CD4-positive, alpha-beta T cell treated with Interleukin-6 for 4 hours (primary cell): ENCODE measurements around the gene CECR2.
"Not testable (repeated sequence)": the region's sequence is repeated elsewhere in the genome, so short reads cannot be mapped to it uniquely, and the experiment has no call there.

Experiments used
- DNase-seq: peaks from one replicate; pipeline ENCODE4 v3.0.0-alpha.2; 2020; ENCODE audit warnings: mixed read lengths

CECR2 gene

DNA sequence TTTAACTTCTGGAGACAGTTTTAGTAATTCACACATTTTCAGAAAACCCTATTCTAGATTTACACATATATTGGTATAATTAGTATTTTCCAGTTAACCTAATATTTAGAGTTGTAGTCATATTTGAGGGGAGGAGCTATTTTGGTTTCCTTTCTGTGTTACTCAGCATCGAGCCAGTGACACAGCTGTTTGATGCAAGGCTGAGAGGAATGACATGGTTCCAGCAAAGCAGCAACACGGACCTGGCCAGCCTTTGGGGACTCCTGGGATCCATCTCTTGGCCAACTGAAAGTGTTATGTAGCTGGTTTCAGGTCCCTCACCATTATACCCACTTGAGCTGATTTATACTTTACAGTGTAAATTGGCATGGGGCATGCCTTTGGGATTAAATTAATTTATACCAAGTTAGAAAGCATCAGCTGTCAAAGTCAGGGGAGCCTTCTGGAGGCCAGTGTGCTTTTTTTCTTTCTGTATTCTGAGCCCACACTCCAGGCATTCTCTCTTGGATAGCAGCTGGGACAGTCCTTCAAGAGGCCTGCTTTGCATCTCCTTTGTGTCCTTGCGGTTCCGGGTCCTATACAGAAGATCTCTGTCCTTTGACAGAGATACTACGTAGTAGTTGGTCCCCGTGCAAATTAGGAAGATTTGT, 102.8 kb downstream of the CECR2 start:
- DNase-seq, result no peak

DNA sequence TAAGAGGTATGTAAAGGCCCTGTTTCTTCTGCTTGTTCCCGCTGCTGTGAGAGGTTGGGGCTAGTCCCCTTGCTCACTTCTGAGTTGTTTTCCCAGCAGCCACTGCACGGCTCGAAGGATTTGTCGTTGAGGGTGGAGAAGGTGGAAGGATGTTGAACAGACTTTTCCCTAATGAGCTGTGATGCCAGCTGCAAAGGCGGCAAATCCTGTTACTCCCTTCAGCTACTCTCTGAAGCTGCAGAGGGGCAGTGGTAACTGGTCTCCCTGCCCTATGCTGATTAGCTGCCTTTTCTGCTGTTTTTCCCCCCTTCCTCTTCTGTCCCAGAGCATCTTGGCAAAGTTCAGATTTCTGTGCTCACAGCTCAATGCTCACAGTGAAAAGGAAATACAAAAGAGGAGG, 103.7 kb downstream of the CECR2 start:
- DNase-seq, result no peak

DNA sequence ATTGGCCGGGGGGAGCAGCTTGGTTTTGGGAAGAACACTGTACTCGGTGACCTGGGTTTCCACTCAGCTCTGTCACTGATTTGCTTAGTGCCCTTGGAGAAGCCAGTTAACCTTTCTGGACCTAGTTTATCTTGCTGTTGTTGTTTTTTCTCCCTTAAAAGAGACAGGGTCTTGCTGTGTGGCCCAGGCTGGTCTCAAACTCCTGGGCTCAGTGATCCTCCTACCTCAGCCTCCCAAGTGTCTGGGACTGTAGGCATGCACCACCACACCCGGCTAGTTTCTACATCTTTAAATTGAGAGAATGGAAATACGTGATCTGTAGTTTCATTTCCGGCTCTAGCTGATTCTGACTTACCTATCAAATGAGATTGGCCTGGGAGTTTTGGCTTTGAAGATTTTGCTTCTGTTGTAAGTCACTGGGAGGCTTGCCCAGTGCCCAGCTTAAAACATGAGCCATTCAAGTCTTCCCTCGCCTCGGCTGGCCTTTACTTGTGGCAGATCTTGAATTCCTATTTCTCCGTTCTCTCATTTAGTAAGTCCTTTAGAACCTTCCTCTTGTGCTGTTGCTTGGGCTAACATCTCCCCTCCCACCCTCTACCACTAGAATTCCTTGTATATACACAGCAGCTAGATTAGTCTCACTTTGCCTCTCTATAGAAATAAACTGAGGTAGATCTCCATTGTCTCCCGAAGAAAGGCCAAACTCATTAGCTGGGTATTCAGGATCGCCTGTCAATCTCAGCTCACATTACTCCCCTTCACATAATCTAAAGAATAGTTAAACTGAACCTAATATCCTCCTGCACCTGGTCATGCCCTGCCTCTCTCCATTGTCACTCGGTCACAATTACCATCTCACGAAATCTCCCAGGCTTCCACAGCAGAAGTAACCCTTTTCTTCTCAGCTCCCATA, 106.3 kb downstream of the CECR2 start:
- no peak for DNase-seq

DNA sequence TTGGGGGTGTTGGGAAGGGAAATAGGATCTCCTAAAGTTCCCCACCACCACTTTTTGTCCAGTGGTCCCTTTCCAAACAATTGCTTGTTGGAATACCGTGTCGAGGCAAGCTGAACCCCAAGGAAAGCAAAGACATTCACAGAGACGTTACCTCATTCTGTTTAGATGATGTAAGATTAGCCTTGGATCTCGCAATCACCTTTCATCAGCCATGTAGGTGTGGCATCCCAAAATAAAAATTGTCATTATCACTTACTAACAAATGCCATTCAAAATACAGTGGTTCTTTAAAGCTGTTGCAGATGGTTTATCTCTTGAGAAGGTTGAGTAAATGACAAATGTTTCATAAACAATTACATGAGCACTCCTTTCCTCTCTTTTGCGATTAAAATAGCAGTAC, 107.6 kb downstream of the CECR2 start:
- no peak for DNase-seq

DNA sequence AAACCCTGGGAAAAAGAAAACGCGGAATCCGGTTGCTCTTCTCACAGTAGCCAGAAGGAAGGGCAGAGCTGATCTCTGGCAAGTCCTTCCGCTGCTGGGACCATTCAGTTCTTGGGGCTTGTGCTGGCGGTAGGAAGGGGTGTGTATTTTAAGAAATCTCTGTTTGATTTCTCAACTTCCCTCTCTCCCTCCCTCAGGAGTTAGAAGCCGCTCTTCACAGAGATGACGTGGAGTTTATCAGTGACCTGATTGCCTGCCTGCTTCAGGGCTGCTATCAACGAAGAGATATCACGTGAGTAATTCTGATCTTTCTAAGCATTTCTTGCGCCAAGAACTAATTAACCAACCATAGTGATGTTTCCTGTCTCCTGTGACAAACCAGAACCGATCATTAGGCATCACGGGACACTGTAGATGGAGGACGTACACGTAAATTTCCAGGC, 108.2 kb downstream of the CECR2 start:
- no peak for DNase-seq

DNA sequence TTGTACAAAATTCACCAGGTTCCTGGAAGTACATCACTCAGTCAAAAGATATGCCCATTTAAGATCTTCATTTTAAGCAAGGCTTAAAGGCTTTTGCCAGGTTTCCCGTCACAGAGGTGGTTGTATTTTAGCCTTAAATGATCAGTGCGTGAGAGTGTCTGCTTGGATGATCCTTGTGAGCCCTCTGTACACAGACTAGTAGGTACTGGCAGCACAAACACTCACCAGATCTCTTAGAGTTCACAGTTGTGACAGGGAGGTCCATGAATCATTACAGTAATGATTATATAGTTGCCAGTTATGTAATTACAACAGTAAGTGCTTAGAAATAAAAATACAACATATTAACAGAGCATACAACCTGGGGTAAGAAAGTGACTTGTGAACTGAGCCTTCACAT, 109.9 kb downstream of the CECR2 start:
- no peak for DNase-seq

DNA sequence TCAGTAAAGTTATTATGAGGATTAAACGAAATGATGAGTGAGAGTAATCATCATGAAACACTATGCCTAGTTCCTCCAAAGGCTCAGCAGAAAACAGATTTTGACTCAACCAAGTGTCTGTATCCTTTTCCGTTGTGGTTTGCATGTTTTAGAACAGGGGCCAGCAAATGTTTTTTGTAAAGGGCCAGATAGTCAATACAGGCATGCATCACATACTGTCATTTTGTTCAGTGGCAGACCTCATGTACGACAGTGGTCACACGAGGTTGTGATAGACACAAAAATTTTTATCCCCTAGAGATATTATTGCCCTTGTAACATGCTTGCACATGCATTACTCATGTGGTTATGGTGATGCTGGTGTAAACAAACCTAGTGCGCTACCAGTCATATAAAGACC, 112.2 kb downstream of the CECR2 start:
- no peak for DNase-seq

DNA sequence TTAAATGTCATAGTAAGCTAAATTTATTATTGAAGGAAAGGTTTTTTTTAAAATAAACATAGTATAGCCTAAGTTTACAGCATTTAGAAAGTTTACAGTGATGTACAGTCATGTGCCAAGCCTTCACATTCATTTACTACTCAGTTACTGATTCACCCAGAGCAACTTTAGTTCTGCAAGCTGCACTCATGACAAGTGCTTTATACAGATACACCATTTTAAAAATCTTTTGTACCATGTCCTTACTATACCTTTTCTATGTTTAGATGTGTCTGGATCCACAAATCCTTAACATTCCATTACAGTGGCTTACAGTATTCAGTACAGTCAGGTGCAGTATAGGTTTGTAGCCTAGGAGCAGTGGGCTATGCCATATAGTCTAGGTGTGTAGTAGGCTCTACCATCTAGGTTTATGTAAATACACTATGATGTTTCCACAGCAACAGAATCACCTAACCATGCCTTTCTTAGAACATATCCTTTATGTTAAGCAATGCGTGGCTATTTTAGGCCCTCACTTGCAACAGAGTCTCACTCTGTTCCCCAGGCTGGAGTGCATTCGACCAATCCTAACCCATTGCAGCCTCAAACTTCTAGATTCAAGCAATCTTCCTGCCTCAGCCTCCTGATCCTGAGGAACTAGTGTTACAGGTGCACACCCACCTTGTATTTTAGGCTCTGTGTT, 114.6 kb downstream of the CECR2 start:
- DNase-seq, result no peak

DNA sequence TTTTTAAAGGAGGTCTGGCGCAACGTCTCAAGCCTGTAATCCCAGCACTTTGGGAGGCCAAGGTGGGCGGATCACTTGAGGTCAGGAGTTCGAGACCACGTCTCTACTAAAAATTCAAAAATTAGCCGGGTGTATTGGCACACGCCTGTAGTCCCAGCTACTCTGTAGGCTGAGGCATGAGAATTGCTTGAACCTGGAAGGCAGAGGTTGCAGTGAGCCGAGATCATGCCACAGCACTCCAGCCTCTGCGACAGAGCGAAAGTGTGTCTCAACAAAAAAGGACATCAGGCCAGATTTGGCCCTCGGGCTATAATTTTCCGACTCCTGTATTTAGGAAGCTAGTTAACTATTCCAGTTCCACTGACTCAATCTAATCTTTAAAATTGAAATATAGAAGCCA, 115.3 kb downstream of the CECR2 start:
- DNase-seq, result no peak

DNA sequence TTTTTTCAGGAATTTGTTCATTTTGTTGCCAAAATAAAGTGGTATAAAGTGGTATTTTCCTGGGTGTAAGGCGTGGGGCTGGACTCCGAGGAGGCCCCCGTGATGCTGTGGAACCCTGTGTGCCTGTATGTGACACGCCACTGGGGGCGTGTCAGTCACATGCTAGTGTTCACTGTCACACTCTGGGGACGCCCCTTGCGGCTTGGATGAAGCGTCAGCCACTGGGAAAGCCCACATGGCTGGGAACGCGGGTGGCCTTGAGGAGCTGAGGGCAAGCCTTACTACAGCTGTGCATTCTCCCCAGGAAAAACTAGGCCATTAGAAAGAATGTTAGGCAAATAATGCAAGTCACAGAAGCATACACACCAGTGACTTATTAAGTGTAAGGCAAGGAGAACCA, 117.1 kb downstream of the CECR2 start:
- no peak for DNase-seq

DNA sequence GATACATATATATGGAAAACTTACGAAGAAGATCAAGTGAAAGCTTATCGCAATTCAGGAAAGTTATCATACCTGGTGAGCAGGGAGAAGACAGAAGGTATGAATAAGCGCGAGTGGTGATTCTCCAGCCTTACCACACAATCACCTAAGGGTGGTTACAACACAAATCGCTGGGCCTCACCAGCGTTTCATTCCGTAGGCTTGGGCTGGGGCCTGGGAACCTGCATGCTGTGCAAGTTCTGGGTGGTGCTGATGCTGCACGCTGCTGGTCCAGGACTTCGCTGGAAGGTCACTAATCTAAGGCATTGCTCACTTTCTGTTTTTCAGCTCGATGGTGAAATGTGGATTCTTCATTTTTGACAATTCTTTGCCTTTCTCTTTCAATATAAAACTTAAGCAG, 117.5 kb downstream of the CECR2 start:
- no peak for DNase-seq

DNA sequence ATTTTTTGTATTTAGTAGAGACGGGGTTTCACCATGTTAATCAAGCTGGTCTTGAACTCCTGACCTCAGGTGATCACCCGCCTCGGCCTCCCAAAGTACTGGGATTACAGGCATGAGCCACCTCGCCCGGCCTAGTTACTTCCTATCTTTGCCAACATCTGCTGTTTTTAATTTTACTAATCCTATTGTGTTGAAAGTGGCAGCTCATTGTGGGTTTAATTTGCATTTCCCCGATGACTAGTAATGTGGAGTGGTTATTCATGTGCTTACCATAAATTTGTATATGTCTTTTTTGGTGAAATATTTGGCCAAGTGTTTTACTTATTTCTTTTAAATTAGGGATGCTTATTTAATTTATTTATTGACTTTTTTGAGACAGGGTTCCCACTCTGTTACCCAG, 119.8 kb downstream of the CECR2 start:
- no peak for DNase-seq

DNA sequence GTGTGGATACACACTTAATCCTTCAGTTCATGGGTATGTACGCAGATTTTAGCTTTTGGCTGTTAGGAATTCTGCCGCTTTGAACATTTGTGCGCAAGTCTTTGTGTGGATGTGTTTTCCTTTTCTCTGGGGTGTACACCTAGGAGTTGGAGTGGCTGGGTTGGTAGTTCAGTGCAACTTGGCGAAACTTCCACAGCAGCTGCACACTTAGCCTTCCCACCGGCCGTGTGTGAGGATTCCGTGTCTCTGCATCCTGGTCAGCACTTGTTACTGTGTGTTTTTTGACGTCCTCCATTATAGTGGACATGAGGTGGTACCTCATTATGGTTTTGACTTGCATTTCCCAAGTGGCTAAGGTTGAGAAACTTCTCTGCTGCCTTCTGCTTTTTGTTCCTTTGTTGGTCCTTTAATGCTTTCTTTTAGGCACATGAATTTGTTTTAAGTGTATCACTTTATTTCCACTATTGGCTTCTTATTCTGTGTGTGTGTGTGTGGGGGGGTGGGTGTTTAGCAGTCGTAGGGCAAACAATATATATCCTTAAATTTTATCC, 121.9 kb downstream of the CECR2 start:
- DNase-seq, result no peak

DNA sequence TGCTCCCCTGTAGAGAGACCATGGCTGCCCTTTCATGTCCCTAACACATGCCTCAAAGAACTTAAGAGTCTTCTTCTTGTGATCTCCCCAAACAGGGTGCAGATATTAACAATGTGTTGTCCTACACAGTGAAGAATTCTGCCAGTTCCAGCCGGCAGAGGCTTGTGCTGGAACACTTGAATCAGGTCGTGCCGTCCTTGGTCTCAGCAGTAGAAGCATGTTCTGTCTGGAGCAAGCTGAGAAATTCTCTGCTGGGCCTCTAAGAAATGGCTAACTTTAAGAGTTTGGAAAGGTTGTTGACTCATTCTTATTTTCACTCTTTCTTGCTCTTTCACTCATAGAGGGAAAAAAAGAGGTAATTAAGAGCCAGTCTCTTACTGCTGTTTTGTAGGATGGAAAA, 123.0 kb downstream of the CECR2 start:
- DNase-seq, result no peak

DNA sequence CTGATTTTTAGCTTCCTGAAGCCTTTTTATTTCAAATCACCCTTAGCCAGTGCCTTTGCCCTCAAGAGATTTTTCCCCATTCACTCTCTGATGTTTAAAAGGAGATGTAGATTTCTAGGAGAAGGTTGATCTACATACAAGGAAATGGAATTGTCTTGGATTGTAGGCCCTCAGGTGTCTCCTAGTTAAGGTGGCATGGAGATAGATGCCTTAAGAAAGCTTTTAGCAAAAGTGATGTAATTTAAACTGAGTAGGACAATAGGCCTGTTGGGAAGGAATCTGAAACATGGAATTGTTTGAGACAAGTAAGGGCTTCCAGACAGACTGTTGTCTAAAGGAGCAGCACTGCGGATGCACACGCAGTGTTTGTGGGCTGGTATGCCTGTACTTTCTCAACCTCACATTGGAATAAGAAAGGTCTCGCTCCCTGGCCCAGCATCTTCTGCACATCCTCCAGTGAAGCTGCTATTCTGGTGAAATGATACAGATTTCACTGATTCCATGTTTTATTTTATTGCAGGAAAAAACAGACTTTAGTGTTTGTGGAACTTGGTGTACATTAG, 124.2 kb downstream of the CECR2 start:
- no peak for DNase-seq

DNA sequence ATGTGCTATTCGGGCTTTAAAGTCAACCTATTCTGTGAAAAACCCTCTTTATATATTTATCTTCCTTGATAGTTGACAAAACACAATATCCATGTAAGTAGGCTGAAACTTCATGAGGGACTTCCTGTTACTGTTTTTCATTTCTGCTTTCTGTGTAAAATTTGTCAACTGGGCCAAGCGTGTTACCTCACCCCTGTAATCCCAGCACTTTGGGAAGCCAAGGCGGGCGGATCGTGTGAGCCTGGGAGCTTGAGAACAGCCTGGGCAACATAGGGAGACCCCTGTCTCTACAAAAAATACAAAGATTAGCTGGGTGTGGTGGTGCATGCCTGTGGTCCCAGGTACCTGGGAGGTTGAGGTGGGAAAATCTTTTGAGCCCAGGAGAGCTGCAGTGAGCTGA, 127.6 kb downstream of the CECR2 start:
- no peak for DNase-seq

DNA sequence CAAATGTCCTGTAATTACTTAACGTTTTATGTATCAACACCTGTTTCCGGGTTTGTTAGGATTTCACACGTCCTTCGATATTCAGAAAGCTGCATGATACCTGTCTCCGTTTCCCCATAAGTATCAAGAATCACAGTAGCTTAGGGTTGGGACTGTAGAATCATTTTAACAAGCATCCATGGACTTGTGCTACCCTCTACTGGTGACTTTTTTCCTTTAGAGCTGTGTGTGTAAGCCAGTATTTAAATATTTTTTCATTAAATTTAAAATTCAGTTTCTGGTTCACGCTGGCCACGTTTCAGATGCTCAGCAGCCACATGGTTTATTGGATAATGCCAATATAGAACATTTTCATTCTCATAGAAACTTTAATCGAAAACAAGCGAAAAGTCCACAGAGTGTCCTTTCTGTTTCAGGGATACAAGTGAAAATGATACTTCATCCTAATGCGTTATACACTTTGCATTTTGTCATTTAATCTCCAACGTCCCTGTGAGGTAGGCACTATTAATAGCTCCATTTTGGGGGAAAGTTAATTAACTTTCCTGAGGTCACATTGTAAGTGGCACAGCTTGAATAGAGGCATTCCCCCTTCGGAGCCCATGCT, 132.5 kb downstream of the CECR2 start:
- DNase-seq, result peak; percentile 47

DNA sequence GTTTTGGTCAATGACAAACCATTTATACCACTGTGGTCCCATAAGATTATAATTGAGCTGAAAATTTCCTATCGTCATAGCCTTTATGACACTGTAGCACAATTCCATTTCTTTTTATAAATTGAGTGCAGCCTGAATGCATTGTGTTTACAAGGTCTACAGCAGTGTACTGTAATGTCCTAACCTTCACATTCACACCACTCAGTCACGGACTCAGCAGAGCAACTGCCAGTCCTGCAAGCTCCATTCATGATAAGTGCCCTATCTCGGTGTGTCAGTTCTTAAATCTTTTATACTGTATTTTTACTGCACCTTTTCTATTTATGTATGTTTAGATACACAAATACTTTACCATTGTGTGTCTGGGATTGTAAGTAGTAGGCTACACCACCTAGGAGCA, 138.8 kb downstream of the CECR2 start:
- no peak for DNase-seq

DNA sequence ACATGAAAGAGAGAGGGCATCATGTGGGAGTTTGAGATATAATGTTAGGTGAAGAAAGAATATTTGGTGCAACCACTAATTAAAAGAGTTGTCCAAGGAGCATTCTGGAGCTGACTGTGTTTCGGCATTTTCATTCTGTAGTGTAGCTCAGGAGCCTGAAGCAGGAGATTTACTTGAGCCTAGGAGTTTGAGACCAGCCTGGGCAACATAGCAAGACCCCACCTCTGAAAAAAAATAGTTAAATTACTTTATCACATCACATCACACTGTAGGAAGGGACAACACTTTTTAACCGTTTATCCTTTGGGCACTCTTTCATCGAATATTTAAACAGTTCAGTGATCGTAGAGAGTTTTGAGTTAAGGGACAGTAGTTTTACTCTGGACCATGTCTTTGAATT, 143.7 kb downstream of the CECR2 start:
- DNase-seq, result no peak

DNA sequence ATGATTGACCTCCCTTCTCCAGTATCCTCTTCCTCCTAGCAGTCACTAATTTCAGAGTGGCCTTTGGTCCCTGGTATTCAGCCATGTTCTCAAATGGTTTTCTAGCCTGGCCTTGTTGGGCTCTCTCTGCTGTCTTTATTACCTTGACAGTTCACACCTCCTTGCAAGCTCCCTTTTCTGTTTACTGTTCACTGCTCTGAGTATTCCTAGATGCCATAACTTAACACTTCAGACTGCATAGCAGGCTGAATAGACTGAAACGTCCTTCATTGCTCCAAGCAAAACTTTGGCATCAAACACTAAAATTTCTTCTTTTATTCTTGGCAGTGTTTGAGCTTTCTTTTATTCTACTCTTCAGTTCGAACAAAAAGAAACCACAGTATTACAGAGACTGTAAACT, 144.4 kb downstream of the CECR2 start:
- DNase-seq, result no peak

DNA sequence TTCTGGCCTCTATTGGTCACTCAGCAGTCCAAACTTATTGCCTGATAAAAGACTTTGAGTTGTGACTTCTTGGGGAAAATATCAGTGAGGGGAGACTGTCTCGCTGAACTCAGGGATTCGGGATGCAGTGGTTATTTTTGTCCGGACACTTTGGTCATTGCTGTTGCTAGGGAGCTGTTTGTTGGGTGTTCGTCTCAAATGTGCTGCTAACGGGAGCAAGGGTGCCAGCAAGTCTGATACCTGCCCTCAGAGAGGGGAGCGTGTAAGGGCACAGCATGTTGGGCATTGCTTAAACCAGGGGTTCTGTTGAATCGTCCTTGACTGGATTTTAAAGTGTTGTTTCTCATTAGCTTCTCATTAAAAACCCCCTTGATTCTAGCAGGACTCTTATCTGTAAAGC, 144.8 kb downstream of the CECR2 start:
- no peak for DNase-seq

DNA sequence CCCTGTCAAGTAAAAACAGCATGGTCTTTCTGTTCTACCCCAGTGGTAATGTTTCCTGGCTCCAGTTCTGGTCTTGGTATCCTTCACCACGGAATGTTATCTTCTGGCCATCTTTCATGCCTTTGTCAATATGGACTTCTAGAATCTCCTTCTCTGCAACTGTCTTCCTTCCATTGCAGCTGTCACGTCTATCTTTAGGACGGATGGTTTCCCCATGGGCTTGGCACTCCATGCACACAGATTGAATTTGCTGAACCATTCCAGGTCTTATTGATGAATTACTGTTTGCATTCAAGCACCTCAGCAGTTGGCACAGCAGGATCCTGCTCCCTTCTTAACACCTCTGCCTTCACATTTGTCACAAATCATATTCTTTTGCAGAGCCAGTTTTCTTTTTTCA, 149.1 kb downstream of the CECR2 start:
- DNase-seq, result no peak

DNA sequence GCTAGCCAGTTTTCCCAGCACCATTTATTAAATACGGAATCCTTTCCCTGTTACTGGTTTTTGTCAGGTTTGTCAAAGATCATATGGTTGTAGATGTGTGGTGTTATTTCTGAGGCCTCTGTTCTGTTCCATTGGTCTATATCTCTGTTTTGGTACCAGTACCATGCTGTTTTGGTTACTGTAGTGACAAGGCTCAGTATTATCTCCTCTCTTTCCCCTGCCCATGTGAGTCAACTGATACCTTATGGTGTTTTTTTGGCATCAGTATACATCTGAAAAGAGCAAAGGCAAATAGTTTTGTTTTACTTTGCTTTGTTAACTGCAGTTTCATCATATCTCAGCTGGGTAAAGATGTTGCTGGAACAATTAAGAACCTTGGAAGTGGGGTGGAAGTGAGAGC, 152.7 kb downstream of the CECR2 start:
- not testable (repeated sequence) for DNase-seq
